Left lung (tissue), 14 donors: ENCODE results near the gene EEIG2. TPM values are rescaled to one million over a fixed set of nuclear protein-coding genes. Genes with fewer than 3 reads are reported as not detected.
A peak's percentile ranks its signal among the peaks of the same experiment; 100 is the strongest.
"Not testable (repeated sequence)": the region's sequence is repeated elsewhere in the genome, so short reads cannot be mapped to it uniquely, and the experiment has no call there.

ENCODE experiments used
- ATAC-seq: fragments of 200-7000 bp; cut with Tn5 transposase; one replicate; pipeline ENCODE4 v1.9.1; 2020; ENCODE audit warnings: moderate library complexity
- DNase-seq, 4 donors: peaks; one replicate each; pipeline ENCODE4 v3.0.0-alpha.2; 2013 to 2020
- H3K27ac ChIP-seq, 2 donors: fragments of 200-600 bp; sonication (generic) in 1 of 2; one replicate each; pipeline versions ENCODE4 v1.5.0 to v1.8.0; 2020 to 2021
- H3K27me3 ChIP-seq, 2 donors: fragments of 200-600 bp; sonication (generic) in 1 of 2; one replicate each; pipeline versions ENCODE4 v1.5.0 to v1.8.0; 2020 to 2021
- H3K36me3 ChIP-seq, 2 donors: fragments of 200-600 bp; sonication (generic) in 1 of 2; one replicate each; pipeline versions ENCODE4 v1.5.0 to v1.8.0; 2020 to 2021
- H3K4me1 ChIP-seq, 2 donors: fragments of 200-600 bp; one replicate each; pipeline ENCODE4 v1.8.0; 2021
- H3K4me3 ChIP-seq, 2 donors: fragments of 200-600 bp; sonication (generic) in 1 of 2; one replicate each; pipeline versions ENCODE4 v1.5.0 to v1.8.0; 2020 to 2021; ENCODE audit warnings: mild to moderate bottlenecking in 1 of 2
- H3K9me3 ChIP-seq, 2 donors: fragments of 200-600 bp; sonication (generic) in 1 of 2; one replicate each; pipeline versions ENCODE4 v1.5.0 to v1.8.0; 2020 to 2021
- CTCF ChIP-seq, 2 donors: fragments of 200-600 bp; sonication (generic) in 1 of 2; IDR thresholded peaks; one replicate each; pipeline versions ENCODE4 v1.5.0 to v1.8.0; 2021; ENCODE audit warnings: antibody characterized with exemption in 2 of 2
- intact Hi-C, 2 donors: fragments of 100-400 bp; cut with DNase I; formaldehyde crosslinking; loops; one replicate each; pipeline versions ENCODE4 v1.11.2 to v1.14.2; 2022
- long read RNA-seq, 12 donors: library from polyadenylated mRNA in 2 of 12; unstranded in 2 of 12; transcript quantifications; one replicate each; pipeline ENCODE4 v2.0.0 and lab custom pipeline, GENCODE V29; 2019 to 2026
- polyA plus RNA-seq, 6 donors: library from polyadenylated mRNA; unstranded; fragments of 120-200 nt; gene quantifications; one replicate each; pipeline ENCODE4 v1.2.1, GENCODE V29; 2013; ENCODE audit not compliant: insufficient read length in 6 of 6
- total RNA-seq, 2 donors: library from RNA; stranded (reverse); fragmentation: NEBNext Ultra II Directional; extraction: Animal tissue kit (Norgen Biotek cat#: 25700); gene quantifications; one replicate each; pipeline ENCODE4 v1.2.1, GENCODE V29; 2021
- donor health status: DM: no; HTN: yes; CAD: no.
- donor health status: DM: no; HTN: no; CAD: no.

Gene EEIG2
- total RNA-seq (10 to 100 TPM; 16.4 to 16.6 TPM), polyA plus RNA-seq (10 to 100 TPM; 29.6 to 34.8 (median 32.7) TPM)
- long read RNA-seq, donor 1, full-length matches to known transcripts, result 6 of 6 reads
- long read RNA-seq, donor 1, partial matches to known transcripts, result 0 of 6 reads
- long read RNA-seq, donor 1, other reads (novel, unspliced or antisense), result 0 of 6 reads
- long read RNA-seq, donor 2, full-length matches to known transcripts, result 7 of 7 reads
- long read RNA-seq, donor 2, partial matches to known transcripts, result 0 of 7 reads
- long read RNA-seq, donor 2, other reads (novel, unspliced or antisense), result 0 of 7 reads
- long read RNA-seq, donor 3, full-length matches to known transcripts, result 2 of 2 reads
- long read RNA-seq, donor 3, partial matches to known transcripts, result 0 of 2 reads
- long read RNA-seq, donor 3, other reads (novel, unspliced or antisense), result 0 of 2 reads
- long read RNA-seq, donor 4, partial matches to known transcripts, result 0 of 2 reads
- long read RNA-seq, donor 4, other reads (novel, unspliced or antisense), result 2 of 2 reads
- long read RNA-seq, donor 5, full-length matches to known transcripts, result 3 of 19 reads
- long read RNA-seq, donor 5, partial matches to known transcripts, result 16 of 19 reads
- long read RNA-seq, donor 5, other reads (novel, unspliced or antisense), result 0 of 19 reads
- long read RNA-seq, donor 6, full-length matches to known transcripts, result 4 of 16 reads
- long read RNA-seq, donor 6, partial matches to known transcripts, result 12 of 16 reads
- long read RNA-seq, donor 6, other reads (novel, unspliced or antisense), result 0 of 16 reads
- long read RNA-seq, donor 7, result 0 reads
- long read RNA-seq, donor 8, full-length matches to known transcripts, result 5 of 11 reads
- long read RNA-seq, donor 8, partial matches to known transcripts, result 6 of 11 reads
- long read RNA-seq, donor 8, other reads (novel, unspliced or antisense), result 0 of 11 reads
- long read RNA-seq, donor 9, result 0 reads
- long read RNA-seq, donor 10, partial matches to known transcripts, result 0 of 1 reads
- long read RNA-seq, donor 10, other reads (novel, unspliced or antisense), result 1 of 1 reads
- long read RNA-seq, donor 11, full-length matches to known transcripts, result 3 of 43 reads
- long read RNA-seq, donor 11, partial matches to known transcripts, result 40 of 43 reads
- long read RNA-seq, donor 11, other reads (novel, unspliced or antisense), result 0 of 43 reads
- long read RNA-seq, donor 12, full-length matches to known transcripts, result 7 of 7 reads
- long read RNA-seq, donor 12, partial matches to known transcripts, result 0 of 7 reads
- long read RNA-seq, donor 12, other reads (novel, unspliced or antisense), result 0 of 7 reads

GRCh38 chr1:108559215-108560186 is at the start of gene EEIG2:
Gene EEIG2, plus strand, starts transcription at chr1:108560100. Its CDS starts 329 bp downstream, at chr1:108560429.
- peak; percentile 95 for ATAC-seq
- Histone ChIP-seq H3K36me3 (no peaks in the 10 kb centered on the region), H3K4me1 (peaks cover 5 to 44% of the 10 kb centered on the region in 2 donors), H3K27me3 (no peaks in the 10 kb centered on the region), H3K9me3 (no peaks in the 10 kb centered on the region), H3K4me3 (peak within 1 kb of the TSS; percentile 55 to 66), H3K27ac (peak within 1 kb of the TSS; percentile 76 to 80)
- peak; percentile 86 to 98 (median 92) for DNase-seq
- intact Hi-C loops, result no loop called here
- peak; percentile 82 to 94 for TF ChIP-seq CTCF (IDR thresholded peaks at IDR 0.05)

- intact Hi-C loops, result loop anchor here in 1 of 2 donors (5.0 kb wide), 1 partner anchor 136 kb away; no protein-coding TSS in a partner anchor
- no peak for DNase-seq
- no peaks in the 10 kb centered on the region for H3K4me1 ChIP-seq
- H3K4me3 ChIP-seq, result no peak overlapping the region
- no peaks in the 10 kb centered on the region for H3K27me3 ChIP-seq
- TF ChIP-seq CTCF (IDR thresholded peaks at IDR 0.05), result no peak
- no peaks in the 10 kb centered on the region for H3K36me3 ChIP-seq
- H3K9me3 ChIP-seq, result no peaks in the 10 kb centered on the region
- no peak for ATAC-seq
- no peak overlapping the region for H3K27ac ChIP-seq
Measured at GRCh38 chr1:108511764-108512163, 48.1 kb upstream of the EEIG2 start.

GRCh38 chr1:108512239-108513043 is 47.5 kb upstream of the EEIG2 start:
- intact Hi-C loops, result loop anchor here in 1 of 2 donors (5.0 kb wide), 1 partner anchor 135 kb away; no protein-coding TSS in a partner anchor
- no peaks in the 10 kb centered on the region for H3K36me3 ChIP-seq
- H3K4me1 ChIP-seq, result no peaks in the 10 kb centered on the region
- peak; percentile 73 to 94 for TF ChIP-seq CTCF (IDR thresholded peaks at IDR 0.05)
- ATAC-seq, result peak; percentile 78
- DNase-seq, result peak in 1 of 4 donors; percentile 52
- no peaks in the 10 kb centered on the region for H3K9me3 ChIP-seq
- no peaks in the 10 kb centered on the region for H3K27me3 ChIP-seq
- H3K4me3 ChIP-seq, result no peak overlapping the region
- no peak overlapping the region for H3K27ac ChIP-seq

- Histone ChIP-seq H3K4me3 (no peak overlapping the region), H3K27ac (no peak overlapping the region), H3K27me3 (no peaks in the 10 kb centered on the region), H3K4me1 (no peaks in the 10 kb centered on the region), H3K9me3 (no peaks in the 10 kb centered on the region), H3K36me3 (no peaks in the 10 kb centered on the region)
- ATAC-seq, result no peak
- no peak for DNase-seq
- intact Hi-C loops, result loop anchor here in 1 of 2 donors (5.0 kb wide), 1 partner anchor 134 kb away; no protein-coding TSS in a partner anchor
- no peak for TF ChIP-seq CTCF (IDR thresholded peaks at IDR 0.05)
Measured at GRCh38 chr1:108513044-108513415, 46.9 kb upstream of the EEIG2 start.

- intact Hi-C loops, result loop anchor here in 1 of 2 donors (5.0 kb wide), 1 partner anchor 133 kb away; no protein-coding TSS in a partner anchor
- H3K9me3 ChIP-seq, H3K4me3 ChIP-seq, H3K27me3 ChIP-seq, H3K36me3 ChIP-seq, H3K4me1 ChIP-seq, DNase-seq, H3K27ac ChIP-seq, ATAC-seq: not testable (repeated sequence)
Measured at GRCh38 chr1:108513914-108514313, 46.0 kb upstream of the EEIG2 start.

GRCh38 chr1:108517301-108517897 is 42.5 kb upstream of the EEIG2 start:
- H3K4me3 ChIP-seq, H3K27me3 ChIP-seq, ATAC-seq, intact Hi-C loops, H3K36me3 ChIP-seq, H3K27ac ChIP-seq, H3K9me3 ChIP-seq, H3K4me1 ChIP-seq, DNase-seq: not testable (repeated sequence)
